Vagina (tissue), 2 donors: ENCODE data around the gene RPS19BP1. TPM values are rescaled to one million over a fixed set of nuclear protein-coding genes. Genes with fewer than 3 reads are reported as not detected.
"Not testable (repeated sequence)": the region's sequence is repeated elsewhere in the genome, so short reads cannot be mapped to it uniquely, and the experiment has no call there.

Experiments
- DNase-seq, 2 donors: peaks; one replicate each; pipeline ENCODE4 v3.0.0-alpha.2; 2017; ENCODE audit errors: extremely low spot score in 2 of 2
- H3K27ac ChIP-seq: fragments of 200-600 bp; sonication (generic); one replicate; pipeline ENCODE4 v1.5.1; 2019
- H3K27me3 ChIP-seq: fragments of 200-600 bp; sonication (generic); one replicate; pipeline ENCODE4 v1.5.1; 2019
- H3K36me3 ChIP-seq, 2 donors: fragments of 200-600 bp; sonication (generic); one replicate each; pipeline ENCODE4 v1.5.1; 2017 to 2019
- H3K4me1 ChIP-seq: fragments of 200-600 bp; sonication (generic); one replicate; pipeline ENCODE4 v1.5.1; 2019
- H3K4me3 ChIP-seq, 2 donors: fragments of 200-600 bp; sonication (generic); 1 replicate in 1 of 2; 2 replicates in 1 of 2; pipeline ENCODE4 v1.5.1; 2016 to 2019
- H3K9me3 ChIP-seq: fragments of 200-600 bp; sonication (generic); one replicate; pipeline ENCODE4 v1.5.1; 2019
- POLR2A ChIP-seq, 2 donors: fragments of 450-650 bp; IDR thresholded peaks; one replicate each; pipeline ENCODE4 v1.6.1; 2017; ENCODE audit warnings: antibody characterized with exemption in 2 of 2, mild to moderate bottlenecking in 2 of 2, moderate library complexity in 2 of 2
- POLR2AphosphoS5 ChIP-seq, 2 donors: sonication (generic); formaldehyde crosslinking; IDR thresholded peaks; one replicate each; pipeline ENCODE4 v1.9.0; 2017; ENCODE audit warnings: antibody characterized with exemption in 2 of 2, mild to moderate bottlenecking in 2 of 2, low read depth in 1 of 2; ENCODE audit not compliant: insufficient read depth in 1 of 2
- intact Hi-C: fragments of 100-400 bp; cut with DNase I; formaldehyde crosslinking; loops from one replicate; pipeline ENCODE4 v1.15.1; 2023
- total RNA-seq: library from RNA; depleted of rRNA; stranded (reverse); fragments of >200 nt; gene quantifications from one replicate; pipeline ENCODE4 v1.2.3, GENCODE V29; 2016
- TF ChIP-seq, protein P1 (sequence below), 3 experiments: fragments of 450-650 bp in 2 of 3; fragments of 200-600 bp in 1 of 3; sonication (generic) in 1 of 3; IDR thresholded peaks; one replicate each; pipeline ENCODE4 v1.5.1; 2017 to 2019; ENCODE audit warnings: antibody characterized with exemption in 3 of 3, mild to moderate bottlenecking in 2 of 3, moderate library complexity in 2 of 3

The RPS19BP1 gene
- total RNA-seq, 1 donor from 2014 or later = 107 TPM

- H3K4me3 ChIP-seq = no peak overlapping the region
- TF ChIP-seq POLR2A (IDR thresholded peaks at IDR 0.05) (no peak), POLR2AphosphoS5 (IDR thresholded peaks at IDR 0.05; ENCODE audit: insufficient read depth in 1 of 2, low read depth in 1 of 2) (no peak)
- TF ChIP-seq, protein P1, sequence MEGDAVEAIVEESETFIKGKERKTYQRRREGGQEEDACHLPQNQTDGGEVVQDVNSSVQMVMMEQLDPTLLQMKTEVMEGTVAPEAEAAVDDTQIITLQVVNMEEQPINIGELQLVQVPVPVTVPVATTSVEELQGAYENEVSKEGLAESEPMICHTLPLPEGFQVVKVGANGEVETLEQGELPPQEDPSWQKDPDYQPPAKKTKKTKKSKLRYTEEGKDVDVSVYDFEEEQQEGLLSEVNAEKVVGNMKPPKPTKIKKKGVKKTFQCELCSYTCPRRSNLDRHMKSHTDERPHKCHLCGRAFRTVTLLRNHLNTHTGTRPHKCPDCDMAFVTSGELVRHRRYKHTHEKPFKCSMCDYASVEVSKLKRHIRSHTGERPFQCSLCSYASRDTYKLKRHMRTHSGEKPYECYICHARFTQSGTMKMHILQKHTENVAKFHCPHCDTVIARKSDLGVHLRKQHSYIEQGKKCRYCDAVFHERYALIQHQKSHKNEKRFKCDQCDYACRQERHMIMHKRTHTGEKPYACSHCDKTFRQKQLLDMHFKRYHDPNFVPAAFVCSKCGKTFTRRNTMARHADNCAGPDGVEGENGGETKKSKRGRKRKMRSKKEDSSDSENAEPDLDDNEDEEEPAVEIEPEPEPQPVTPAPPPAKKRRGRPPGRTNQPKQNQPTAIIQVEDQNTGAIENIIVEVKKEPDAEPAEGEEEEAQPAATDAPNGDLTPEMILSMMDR (IDR thresholded peaks at IDR 0.05) = no peak
- intact Hi-C loops = loop anchor here (10.0 kb wide), 1 partner anchor 107 kb away; no protein-coding TSS in a partner anchor
- no peak for DNase-seq
- peaks cover 0 to 49% of the 10 kb centered on the region in 2 donors for H3K36me3 ChIP-seq
- H3K9me3 ChIP-seq = no peaks in the 10 kb centered on the region
- no peak overlapping the region for H3K27ac ChIP-seq
- no peaks in the 10 kb centered on the region for H3K27me3 ChIP-seq
- H3K4me1 ChIP-seq = no peaks in the 10 kb centered on the region
Observed at GRCh38 chr22:39512026-39512425, 20.5 kb downstream of the RPS19BP1 start.

DNA sequence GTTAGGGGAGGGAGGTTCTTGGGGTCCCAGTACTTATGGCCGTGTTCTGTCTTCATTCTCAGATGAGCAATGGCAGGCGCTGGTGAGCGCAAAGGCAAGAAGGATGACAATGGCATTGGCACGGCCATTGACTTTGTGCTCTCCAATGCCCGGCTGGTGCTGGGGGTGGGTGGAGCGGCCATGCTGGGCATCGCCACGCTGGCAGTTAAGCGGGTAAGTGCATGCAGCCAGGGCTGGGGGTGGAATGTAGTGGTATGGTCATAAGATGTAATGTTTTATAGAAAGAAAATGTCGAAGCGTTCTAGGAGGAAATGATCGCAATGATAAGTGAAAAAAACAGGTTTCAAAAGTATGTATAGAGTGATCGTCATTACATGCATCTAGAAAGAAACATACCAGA, 21.3 kb downstream of the RPS19BP1 start:
- no peak overlapping the region for H3K27ac ChIP-seq
- peaks cover 0 to 55% of the 10 kb centered on the region in 2 donors for H3K36me3 ChIP-seq
- intact Hi-C loops = loop anchor here (10.0 kb wide), 1 partner anchor 106 kb away; no protein-coding TSS in a partner anchor
- H3K27me3 ChIP-seq = no peaks in the 10 kb centered on the region
- TF ChIP-seq POLR2AphosphoS5 (IDR thresholded peaks at IDR 0.05; ENCODE audit: insufficient read depth in 1 of 2, low read depth in 1 of 2) (no peak), POLR2A (IDR thresholded peaks at IDR 0.05) (no peak)
- TF ChIP-seq, protein P1 (IDR thresholded peaks at IDR 0.05) = no peak
- no peak overlapping the region for H3K4me3 ChIP-seq
- H3K9me3 ChIP-seq = no peaks in the 10 kb centered on the region
- no peak for DNase-seq
- H3K4me1 ChIP-seq = no peaks in the 10 kb centered on the region

DNA sequence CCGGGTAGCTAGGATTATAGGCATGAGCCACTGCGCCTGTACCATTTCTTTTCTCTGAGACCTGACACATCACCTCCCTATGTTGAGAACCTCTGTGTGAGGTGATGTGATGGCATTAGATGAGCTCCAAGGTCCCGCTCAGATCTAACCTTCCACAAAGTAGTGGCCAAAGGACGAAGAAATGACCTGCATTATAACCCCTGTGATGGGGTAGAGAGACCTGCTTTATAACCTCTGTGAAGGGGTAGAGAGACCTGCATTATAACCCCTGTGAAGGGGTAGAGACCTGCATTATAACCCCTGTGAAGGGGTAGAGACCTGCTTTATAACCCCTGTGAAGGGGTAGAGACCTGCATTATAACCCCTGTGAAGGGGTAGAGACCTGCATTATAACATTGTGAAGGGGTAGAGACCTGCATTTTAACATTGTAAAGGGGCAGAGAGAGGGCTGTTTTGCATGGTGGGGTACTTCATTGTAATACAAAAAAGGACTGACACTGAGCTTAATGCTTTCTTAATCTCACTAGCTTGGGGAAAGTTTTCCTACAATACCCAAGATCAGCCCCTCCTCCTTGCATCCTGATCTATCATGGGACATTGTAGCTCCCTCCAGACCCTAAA, 21.9 kb downstream of the RPS19BP1 start:
- Histone ChIP-seq H3K36me3 (peaks cover 0 to 61% of the 10 kb centered on the region in 2 donors), H3K9me3 (no peaks in the 10 kb centered on the region), H3K27me3 (no peaks in the 10 kb centered on the region), H3K4me1 (no peaks in the 10 kb centered on the region), H3K27ac (no peak overlapping the region), H3K4me3 (no peak overlapping the region)
- TF ChIP-seq POLR2AphosphoS5 (IDR thresholded peaks at IDR 0.05; ENCODE audit: insufficient read depth in 1 of 2, low read depth in 1 of 2) = no peak
- no peak for TF ChIP-seq POLR2A (IDR thresholded peaks at IDR 0.05)
- no peak for DNase-seq
- intact Hi-C loops = loop anchor here (10.0 kb wide), 1 partner anchor 106 kb away; no protein-coding TSS in a partner anchor

- H3K27ac ChIP-seq = no peak overlapping the region
- H3K4me1 ChIP-seq = peaks cover 14% of the 10 kb centered on the region
- TF ChIP-seq, protein P1 (IDR thresholded peaks at IDR 0.05) = no peak
- TF ChIP-seq POLR2AphosphoS5 (IDR thresholded peaks at IDR 0.05; ENCODE audit: insufficient read depth in 1 of 2, low read depth in 1 of 2) (no peak), POLR2A (IDR thresholded peaks at IDR 0.05) (no peak)
- intact Hi-C loops = no loop called here
- no peak overlapping the region for H3K4me3 ChIP-seq
- no peaks in the 10 kb centered on the region for H3K9me3 ChIP-seq
- DNase-seq = no peak
- peaks cover 0 to 68% of the 10 kb centered on the region in 2 donors for H3K36me3 ChIP-seq
- no peaks in the 10 kb centered on the region for H3K27me3 ChIP-seq
Observed at GRCh38 chr22:39508393-39508792, 24.2 kb downstream of the RPS19BP1 start.

- peaks cover 22% of the 10 kb centered on the region for H3K4me1 ChIP-seq
- intact Hi-C loops, H3K27me3 ChIP-seq, H3K9me3 ChIP-seq, H3K4me3 ChIP-seq, H3K27ac ChIP-seq, DNase-seq: not testable (repeated sequence)
- H3K36me3 ChIP-seq = peaks cover 0 to 56% of the 10 kb centered on the region in 2 donors
Observed at GRCh38 chr22:39507021-39507420, 25.5 kb downstream of the RPS19BP1 start.

- peaks cover 33% of the 10 kb centered on the region for H3K4me1 ChIP-seq
- TF ChIP-seq, protein P1 (IDR thresholded peaks at IDR 0.05) = no peak
- no peak for TF ChIP-seq POLR2AphosphoS5 (IDR thresholded peaks at IDR 0.05; ENCODE audit: insufficient read depth in 1 of 2, low read depth in 1 of 2)
- no peak for TF ChIP-seq POLR2A (IDR thresholded peaks at IDR 0.05)
- no peak overlapping the region for H3K27ac ChIP-seq
- no peaks in the 10 kb centered on the region for H3K27me3 ChIP-seq
- H3K4me3 ChIP-seq = no peak overlapping the region
- no peak for DNase-seq
- H3K9me3 ChIP-seq = no peaks in the 10 kb centered on the region
- intact Hi-C loops = no loop called here
- peaks cover 0 to 39% of the 10 kb centered on the region in 2 donors for H3K36me3 ChIP-seq
Observed at GRCh38 chr22:39504071-39504470, 28.5 kb downstream of the RPS19BP1 start.
